K562 (cell line): ENCODE data around the gene ATXN1. TPM values are rescaled to one million over a fixed set of nuclear protein-coding genes. Genes with fewer than 3 reads are reported as not detected.

ENCODE experiments used
- ATF4 ChIP-seq: fragments of 450-650 bp; formaldehyde crosslinking; IDR thresholded peaks from 2 replicates; pipeline ENCODE4 v1.4.0; 2022; ENCODE audit warnings: mild to moderate bottlenecking, moderate library complexity
- ATF7 ChIP-seq: fragments of 450-650 bp; IDR thresholded peaks from 2 replicates; pipeline ENCODE4 v1.7.1; 2014; ENCODE audit warnings: mild to moderate bottlenecking, moderate library complexity
- GTF2F1 ChIP-seq: IDR thresholded peaks from 2 replicates; pipeline ENCODE4 v1.6.1; 2011; ENCODE audit warnings: low read depth, low read length, improper control_type of control experiment
- HBP1 ChIP-seq: fragments of 450-650 bp; formaldehyde crosslinking; IDR thresholded peaks from 2 replicates; pipeline ENCODE4 v1.4.0; 2022; ENCODE audit warnings: missing genetic modification characterization
- ILF3 ChIP-seq: fragments of 450-650 bp; IDR thresholded peaks from 2 replicates; pipeline ENCODE4 v1.6.1; 2018; ENCODE audit warnings: antibody characterized with exemption, mild to moderate bottlenecking, moderate library complexity, borderline replicate concordance
- MYC ChIP-seq, 2 experiments: fragments of 250-450 bp in 1 of 2; sonication (Bioruptor Pico) in 1 of 2; IDR thresholded peaks; 2 replicates each; pipeline versions ENCODE4 v1.5.1 to v1.6.1; 2012 to 2021; ENCODE audit warnings: low read depth in 2 of 2, borderline replicate concordance in 1 of 2, improper control_type of control experiment in 1 of 2, low read length in 1 of 2, mild to moderate bottlenecking in 1 of 2, moderate library complexity in 1 of 2
- MYNN ChIP-seq, 2 experiments: sonication (generic); formaldehyde crosslinking in 1 of 2; IDR thresholded peaks; 2 replicates each; pipeline versions ENCODE4 v1.5.0 to v1.6.1; 2016 to 2020; ENCODE audit warnings: antibody characterized with exemption in 1 of 2, missing genetic modification reagents in 1 of 2
- NFE2 ChIP-seq: IDR thresholded peaks from 2 replicates; pipeline ENCODE4 v1.6.1; 2014; ENCODE audit warnings: antibody characterized with exemption, low read depth
- PCBP2 ChIP-seq: fragments of 200-400 bp; formaldehyde crosslinking; IDR thresholded peaks from 2 replicates; pipeline ENCODE4 v1.6.1; 2018; ENCODE audit warnings: low read length, low read depth, mild to moderate bottlenecking, moderate library complexity; ENCODE audit not compliant: poor library complexity, severe bottlenecking
- SAFB2 ChIP-seq: fragments of 200-400 bp; formaldehyde crosslinking; IDR thresholded peaks from 2 replicates; pipeline ENCODE4 v1.6.1; 2018; ENCODE audit warnings: borderline replicate concordance, low read length, low read depth, moderate library complexity; ENCODE audit not compliant: severe bottlenecking
- SNIP1 ChIP-seq: fragments of 450-650 bp; IDR thresholded peaks from 2 replicates; pipeline ENCODE4 v1.7.1; 2017; ENCODE audit warnings: low read depth, mild to moderate bottlenecking
- U2AF1 ChIP-seq: fragments of 200-400 bp; formaldehyde crosslinking; optimal IDR thresholded peaks from 2 replicates; pipeline ENCODE3; 2017; ENCODE audit warnings: mild to moderate bottlenecking, low read depth, low read length, moderate library complexity
- WHSC1 ChIP-seq: IDR thresholded peaks from one replicate; pipeline ENCODE4 v1.6.1; 2012; ENCODE audit warnings: low read length, control low read depth, inconsistent platforms
- ZNF740 ChIP-seq, 3 experiments: fragments of 200-800 bp in 1 of 3; sonication (Bioruptor generic) in 1 of 3; sonication (generic) in 1 of 3; formaldehyde crosslinking in 1 of 3; IDR thresholded peaks; 2 replicates each; pipeline versions ENCODE4 v1.6.1 to v1.8.0; 2016 to 2022; ENCODE audit warnings: mild to moderate bottlenecking in 2 of 3, missing compliant biosample characterization in 2 of 3, missing genetic modification characterization in 2 of 3, missing genetic modification reagents in 1 of 3
- polyA plus RNA-seq, 8 experiments: library from polyadenylated mRNA; depleted of rRNA in 4 of 8; stranded (reverse) in 5 of 8; unstranded in 3 of 8; fragments of >200 nt; fragmentation: Nextera tagmentation in 2 of 8; fragmentation: Illumina TruSeq in 1 of 8; extraction: Ambion mirVana in 2 of 8; extraction: Trizol in 1 of 8; gene quantifications; 2 replicates each; pipeline versions ENCODE4 v1.2.1 to v1.2.3, GENCODE V29; 2011 to 2014; ENCODE audit warnings: inconsistent platforms in 1 of 8, missing spikeins in 1 of 8
- total RNA-seq, 7 experiments: library from RNA; depleted of rRNA in 6 of 7; stranded (reverse); fragments of >200 nt in 6 of 7; fragmentation: Illumina TruSeq in 2 of 7; extraction: Trizol in 2 of 7; gene quantifications; 2 replicates each; pipeline versions ENCODE4 v1.2.1 to v1.2.3, GENCODE V29; 2011 to 2021; ENCODE audit warnings: low replicate concordance in 1 of 7
- TF ChIP-seq, protein P1 (sequence below): fragments of 250-450 bp; sonication (Bioruptor Pico); IDR thresholded peaks from 2 replicates; pipeline ENCODE4 v1.5.1; 2021; ENCODE audit warnings: mild to moderate bottlenecking
- TF ChIP-seq, protein P2 (sequence below): fragments of 250-450 bp; sonication (Bioruptor Pico); IDR thresholded peaks from 2 replicates; pipeline ENCODE4 v1.9.0; 2021; ENCODE audit warnings: mild to moderate bottlenecking, inconsistent platforms
- TF ChIP-seq, protein P3 (sequence below): sonication (generic); formaldehyde crosslinking; IDR thresholded peaks from 2 replicates; pipeline ENCODE4 v1.8.1; 2023; ENCODE audit warnings: mild to moderate bottlenecking, missing genetic modification reagents

Gene ATXN1
- total and polyA plus RNA-seq, 9 of the 15 experiments (the other 6 are each of a cell fraction or from before 2014, with no cell fraction given), result under 0.01 to 1.2 (median 0.58) TPM

DNA sequence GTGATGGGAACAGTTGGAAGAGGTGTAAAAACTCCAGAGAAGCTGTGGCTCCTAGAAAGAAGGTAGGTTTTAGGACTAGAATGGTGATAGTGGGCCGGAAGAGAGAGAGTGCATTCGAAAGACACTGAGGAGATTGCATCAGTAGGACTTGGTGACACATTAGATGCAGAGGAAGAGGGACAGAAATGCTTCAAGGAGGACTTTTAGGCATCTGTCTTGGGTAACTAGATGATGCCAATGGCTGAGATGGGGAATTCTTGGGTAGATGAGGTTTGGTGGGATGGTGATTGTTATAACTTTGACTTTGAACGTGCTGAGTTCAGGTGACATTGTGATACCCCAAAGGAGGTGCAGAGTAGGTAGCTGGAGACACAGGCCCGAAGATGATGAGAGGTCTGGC lies 326.4 kb downstream of the ATXN1 start (continued):
- TF ChIP-seq MYNN (IDR thresholded peaks at IDR 0.05) (no peak), MYNN (CRISPR knock-in tag; IDR thresholded peaks at IDR 0.05) (no peak), ATF7 (0 out of 2 replicates have a peak, but pooled peaks have one; percentile 22), U2AF1 (no peak), HBP1 (CRISPR knock-in tag) (no peak), PCBP2 (no peak), ZNF740 (CRISPR knock-in tag; IDR thresholded peaks at IDR 0.05) (no peak), ZNF740 (tag; IDR thresholded peaks at IDR 0.05) (no peak), SAFB2 (no peak), ATF4 (CRISPR knock-in tag) (peak; percentile 74), SNIP1 (no peak), ILF3 (no peak), GTF2F1 (no peak), NFE2 (no peak), MYC (IDR thresholded peaks at IDR 0.05; ENCODE audit: low read depth, low read length) (0 out of 2 replicates have a peak, but pooled peaks have one; percentile 21), MYC (CRISPR knock-in tag; IDR thresholded peaks at IDR 0.05; ENCODE audit: borderline replicate concordance, low read depth) (no peak), WHSC1 (no peak)
- TF ChIP-seq, protein P1, sequence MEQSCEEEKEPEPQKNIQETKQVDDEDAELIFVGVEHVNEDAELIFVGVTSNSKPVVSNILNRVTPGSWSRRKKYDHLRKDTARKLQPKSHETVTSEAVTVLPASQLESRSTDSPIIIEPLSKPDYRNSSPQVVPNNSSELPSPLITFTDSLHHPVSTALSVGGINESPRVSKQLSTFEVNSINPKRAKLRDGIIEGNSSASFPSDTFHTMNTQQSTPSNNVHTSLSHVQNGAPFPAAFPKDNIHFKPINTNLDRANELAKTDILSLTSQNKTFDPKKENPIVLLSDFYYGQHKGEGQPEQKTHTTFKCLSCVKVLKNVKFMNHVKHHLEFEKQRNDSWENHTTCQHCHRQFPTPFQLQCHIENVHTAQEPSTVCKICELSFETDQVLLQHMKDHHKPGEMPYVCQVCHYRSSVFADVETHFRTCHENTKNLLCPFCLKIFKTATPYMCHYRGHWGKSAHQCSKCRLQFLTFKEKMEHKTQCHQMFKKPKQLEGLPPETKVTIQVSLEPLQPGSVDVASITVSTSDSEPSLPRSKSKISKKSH (CRISPR knock-in tag), result no peak
- TF ChIP-seq, protein P2, sequence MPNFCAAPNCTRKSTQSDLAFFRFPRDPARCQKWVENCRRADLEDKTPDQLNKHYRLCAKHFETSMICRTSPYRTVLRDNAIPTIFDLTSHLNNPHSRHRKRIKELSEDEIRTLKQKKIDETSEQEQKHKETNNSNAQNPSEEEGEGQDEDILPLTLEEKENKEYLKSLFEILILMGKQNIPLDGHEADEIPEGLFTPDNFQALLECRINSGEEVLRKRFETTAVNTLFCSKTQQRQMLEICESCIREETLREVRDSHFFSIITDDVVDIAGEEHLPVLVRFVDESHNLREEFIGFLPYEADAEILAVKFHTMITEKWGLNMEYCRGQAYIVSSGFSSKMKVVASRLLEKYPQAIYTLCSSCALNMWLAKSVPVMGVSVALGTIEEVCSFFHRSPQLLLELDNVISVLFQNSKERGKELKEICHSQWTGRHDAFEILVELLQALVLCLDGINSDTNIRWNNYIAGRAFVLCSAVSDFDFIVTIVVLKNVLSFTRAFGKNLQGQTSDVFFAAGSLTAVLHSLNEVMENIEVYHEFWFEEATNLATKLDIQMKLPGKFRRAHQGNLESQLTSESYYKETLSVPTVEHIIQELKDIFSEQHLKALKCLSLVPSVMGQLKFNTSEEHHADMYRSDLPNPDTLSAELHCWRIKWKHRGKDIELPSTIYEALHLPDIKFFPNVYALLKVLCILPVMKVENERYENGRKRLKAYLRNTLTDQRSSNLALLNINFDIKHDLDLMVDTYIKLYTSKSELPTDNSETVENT, result no peak
- TF ChIP-seq, protein P3, sequence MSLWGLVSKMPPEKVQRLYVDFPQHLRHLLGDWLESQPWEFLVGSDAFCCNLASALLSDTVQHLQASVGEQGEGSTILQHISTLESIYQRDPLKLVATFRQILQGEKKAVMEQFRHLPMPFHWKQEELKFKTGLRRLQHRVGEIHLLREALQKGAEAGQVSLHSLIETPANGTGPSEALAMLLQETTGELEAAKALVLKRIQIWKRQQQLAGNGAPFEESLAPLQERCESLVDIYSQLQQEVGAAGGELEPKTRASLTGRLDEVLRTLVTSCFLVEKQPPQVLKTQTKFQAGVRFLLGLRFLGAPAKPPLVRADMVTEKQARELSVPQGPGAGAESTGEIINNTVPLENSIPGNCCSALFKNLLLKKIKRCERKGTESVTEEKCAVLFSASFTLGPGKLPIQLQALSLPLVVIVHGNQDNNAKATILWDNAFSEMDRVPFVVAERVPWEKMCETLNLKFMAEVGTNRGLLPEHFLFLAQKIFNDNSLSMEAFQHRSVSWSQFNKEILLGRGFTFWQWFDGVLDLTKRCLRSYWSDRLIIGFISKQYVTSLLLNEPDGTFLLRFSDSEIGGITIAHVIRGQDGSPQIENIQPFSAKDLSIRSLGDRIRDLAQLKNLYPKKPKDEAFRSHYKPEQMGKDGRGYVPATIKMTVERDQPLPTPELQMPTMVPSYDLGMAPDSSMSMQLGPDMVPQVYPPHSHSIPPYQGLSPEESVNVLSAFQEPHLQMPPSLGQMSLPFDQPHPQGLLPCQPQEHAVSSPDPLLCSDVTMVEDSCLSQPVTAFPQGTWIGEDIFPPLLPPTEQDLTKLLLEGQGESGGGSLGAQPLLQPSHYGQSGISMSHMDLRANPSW (CRISPR knock-in tag), result no peak
